CD14-positive monocyte (primary cell): ENCODE measurements around the gene TMCO4. TPM values are rescaled to one million over a fixed set of nuclear protein-coding genes. Genes with fewer than 3 reads are reported as not detected.

Experiments
- DNase-seq, 3 donors: peaks; one replicate each; pipeline ENCODE4 v3.0.0-alpha.2; 2011 to 2022
- H2AFZ ChIP-seq: 2 replicates; pipeline ENCODE4 v1.6.0; 2012; ENCODE audit warnings: mild to moderate bottlenecking, low read depth, low read length, inconsistent platforms; ENCODE audit not compliant: insufficient read depth, poor library complexity, severe bottlenecking
- H3K27ac ChIP-seq, 2 donors: 1 replicate in 1 of 2; 2 replicates in 1 of 2; pipeline ENCODE4 v1.5.1; 2012 to 2013; ENCODE audit warnings: low read length in 2 of 2, control low read depth in 1 of 2, inconsistent platforms in 1 of 2, low read depth in 1 of 2, mild to moderate bottlenecking in 1 of 2
- H3K27me3 ChIP-seq, 2 donors: one replicate each; pipeline versions ENCODE4 v1.6.0 to v1.6.1; 2011 to 2013; ENCODE audit warnings: low read length in 2 of 2; ENCODE audit not compliant: control insufficient read depth in 2 of 2, insufficient read depth in 2 of 2
- H3K36me3 ChIP-seq, 2 donors: replicated peaks in 1 of 2; 1 replicate in 1 of 2; 2 replicates in 1 of 2; pipeline versions ENCODE4 v1.5.1 to v1.6.1; 2012 to 2013; ENCODE audit warnings: low read length in 2 of 2, control low read depth in 1 of 2, inconsistent platforms in 1 of 2, mild to moderate bottlenecking in 1 of 2; ENCODE audit not compliant: insufficient read depth in 2 of 2, control insufficient read depth in 1 of 2
- H3K4me1 ChIP-seq, 2 donors: 1 replicate in 1 of 2; 2 replicates in 1 of 2; pipeline versions ENCODE4 v1.5.1 to v1.6.1; 2012 to 2013; ENCODE audit warnings: low read length in 2 of 2, control low read depth in 1 of 2, inconsistent platforms in 1 of 2, mild to moderate bottlenecking in 1 of 2, moderate library complexity in 1 of 2; ENCODE audit not compliant: insufficient read depth in 2 of 2, control insufficient read depth in 1 of 2
- H3K4me2 ChIP-seq: replicated peaks from 2 replicates; pipeline ENCODE3; 2012; ENCODE audit warnings: low read length, moderate library complexity, mild to moderate bottlenecking; ENCODE audit not compliant: poor library complexity, severe bottlenecking; ENCODE audit errors: extremely low read depth
- H3K4me3 ChIP-seq, 3 experiments: fragments of 200-600 bp in 1 of 3; sonication (generic) in 1 of 3; replicated peaks in 1 of 3; 1 replicate in 2 of 3; 2 replicates in 1 of 3; pipeline ENCODE4 v1.5.1; 2011 to 2013; ENCODE audit warnings: low read length in 3 of 3, mild to moderate bottlenecking in 3 of 3, control low read depth in 2 of 3, low read depth in 2 of 3, inconsistent platforms in 1 of 3, moderate library complexity in 1 of 3
- H3K79me2 ChIP-seq: 2 replicates; pipeline ENCODE4 v1.6.0; 2012; ENCODE audit warnings: mild to moderate bottlenecking, control low read depth, inconsistent platforms, low read length, moderate library complexity; ENCODE audit not compliant: insufficient read depth
- H3K9ac ChIP-seq: 2 replicates; pipeline ENCODE4 v1.6.0; 2017; ENCODE audit warnings: low read length, mild to moderate bottlenecking; ENCODE audit not compliant: insufficient read depth, poor library complexity, severe bottlenecking
- H3K9me3 ChIP-seq, 2 donors: replicated peaks in 1 of 2; 1 replicate in 1 of 2; 2 replicates in 1 of 2; pipeline versions ENCODE4 v1.5.1 to v1.6.1; 2012 to 2013; ENCODE audit warnings: low read length in 2 of 2, control low read depth in 1 of 2; ENCODE audit not compliant: control insufficient read depth in 1 of 2, insufficient read depth in 1 of 2
- H4K20me1 ChIP-seq: 2 replicates; pipeline ENCODE4 v1.6.0; 2012; ENCODE audit warnings: mild to moderate bottlenecking, low read length, control low read depth, moderate library complexity; ENCODE audit not compliant: insufficient read depth
- H3K27ac Mint-ChIP-seq, 7 donors: one replicate each; pipeline ENCODE4 v1.8.0; 2020; ENCODE audit warnings: mild to moderate bottlenecking in 7 of 7, mixed read lengths in 7 of 7, moderate library complexity in 6 of 7, inconsistent platforms in 2 of 7
- H3K27me3 Mint-ChIP-seq, 3 donors: one replicate each; pipeline ENCODE4 v1.8.0; 2021 to 2022; ENCODE audit warnings: low read depth in 3 of 3, mild to moderate bottlenecking in 3 of 3, mixed read lengths in 3 of 3, moderate library complexity in 3 of 3, inconsistent platforms in 1 of 3
- H3K36me3 Mint-ChIP-seq, 2 donors: one replicate each; pipeline ENCODE4 v1.8.0; 2020; ENCODE audit warnings: mixed read lengths in 2 of 2, inconsistent platforms in 1 of 2, mild to moderate bottlenecking in 1 of 2
- H3K4me1 Mint-ChIP-seq: one replicate; pipeline ENCODE4 v1.8.0; 2020; ENCODE audit warnings: mild to moderate bottlenecking, mixed read lengths
- H3K4me3 Mint-ChIP-seq, 2 donors: one replicate each; pipeline ENCODE4 v1.8.0; 2020; ENCODE audit warnings: mild to moderate bottlenecking in 2 of 2, mixed read lengths in 2 of 2, moderate library complexity in 1 of 2
- H3K9me3 Mint-ChIP-seq, 7 donors: one replicate each; pipeline ENCODE4 v1.8.0; 2020 to 2022; ENCODE audit warnings: mixed read lengths in 7 of 7, mild to moderate bottlenecking in 6 of 7, moderate library complexity in 6 of 7, inconsistent platforms in 2 of 7
- WGBS: methylation state at CpG from one replicate; pipeline ENCODE4 v1.1.5; 2013; ENCODE audit warnings: missing lambda C conversion rate; ENCODE audit not compliant: insufficient coverage; 5-methylcytosine and 5-hydroxymethylcytosine counted together
- intact Hi-C, 2 donors: fragments of 100-400 bp; cut with micrococcal nuclease; formaldehyde crosslinking; loops; one replicate each; pipeline versions ENCODE4 v1.15.0 to v1.15.1; 2023
- polyA plus RNA-seq, 3 donors: library from polyadenylated mRNA; depleted of rRNA in 1 of 3; unstranded in 2 of 3; stranded (reverse) in 1 of 3; fragments of 300-500 nt in 2 of 3; fragments of >200 nt in 1 of 3; fragmentation: Illumina TruSeq in 2 of 3; gene quantifications; 1 replicate in 2 of 3; 2 replicates in 1 of 3; pipeline ENCODE4 v1.2.3, GENCODE V29; 2012 to 2021
- TF ChIP-seq, protein P1 (sequence below): fragments of 200-600 bp; IDR thresholded peaks from one replicate; pipeline ENCODE4 v1.8.0; 2022; ENCODE audit warnings: antibody characterized with exemption, mild to moderate bottlenecking

The TMCO4 gene
- polyA plus RNA-seq, 3 donors: 6.9 to 10.1 (median 7.9) TPM

GRCh38 chr1:19738669-19739068 is 61.0 kb downstream of the TMCO4 start:
- DNase-seq: no peak
- Histone ChIP-seq H3K4me3 (no peak overlapping the region), H3K27me3 (no peaks in the 10 kb centered on the region), H3K36me3 (peaks cover 11 to 54% of the 10 kb centered on the region in 2 donors), H3K79me2 (no peaks in the 10 kb centered on the region), H3K9ac (no peak overlapping the region), H4K20me1 (no peaks in the 10 kb centered on the region), H3K4me2 (no peak overlapping the region), H3K27ac (no peak overlapping the region), H2AFZ (no peak overlapping the region), H3K9me3 (peaks cover 0 to 11% of the 10 kb centered on the region in 2 donors), H3K4me1 (no peaks in the 10 kb centered on the region)
- Mint-ChIP-seq H3K4me3 (no peak overlapping the region), H3K27me3 (no peaks in the 10 kb centered on the region), H3K36me3 (peaks cover 26 to 46% of the 10 kb centered on the region in 2 donors), H3K27ac (no peak overlapping the region), H3K9me3 (peaks cover 0 to 11% (median 5%) of the 10 kb centered on the region in 7 donors), H3K4me1 (no peaks in the 10 kb centered on the region)
- 100% methylated on average over 2 of the region's 2 CpGs for WGBS
- intact Hi-C loops: no loop called here
- TF ChIP-seq, protein P1, sequence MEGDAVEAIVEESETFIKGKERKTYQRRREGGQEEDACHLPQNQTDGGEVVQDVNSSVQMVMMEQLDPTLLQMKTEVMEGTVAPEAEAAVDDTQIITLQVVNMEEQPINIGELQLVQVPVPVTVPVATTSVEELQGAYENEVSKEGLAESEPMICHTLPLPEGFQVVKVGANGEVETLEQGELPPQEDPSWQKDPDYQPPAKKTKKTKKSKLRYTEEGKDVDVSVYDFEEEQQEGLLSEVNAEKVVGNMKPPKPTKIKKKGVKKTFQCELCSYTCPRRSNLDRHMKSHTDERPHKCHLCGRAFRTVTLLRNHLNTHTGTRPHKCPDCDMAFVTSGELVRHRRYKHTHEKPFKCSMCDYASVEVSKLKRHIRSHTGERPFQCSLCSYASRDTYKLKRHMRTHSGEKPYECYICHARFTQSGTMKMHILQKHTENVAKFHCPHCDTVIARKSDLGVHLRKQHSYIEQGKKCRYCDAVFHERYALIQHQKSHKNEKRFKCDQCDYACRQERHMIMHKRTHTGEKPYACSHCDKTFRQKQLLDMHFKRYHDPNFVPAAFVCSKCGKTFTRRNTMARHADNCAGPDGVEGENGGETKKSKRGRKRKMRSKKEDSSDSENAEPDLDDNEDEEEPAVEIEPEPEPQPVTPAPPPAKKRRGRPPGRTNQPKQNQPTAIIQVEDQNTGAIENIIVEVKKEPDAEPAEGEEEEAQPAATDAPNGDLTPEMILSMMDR: no peak

DNA sequence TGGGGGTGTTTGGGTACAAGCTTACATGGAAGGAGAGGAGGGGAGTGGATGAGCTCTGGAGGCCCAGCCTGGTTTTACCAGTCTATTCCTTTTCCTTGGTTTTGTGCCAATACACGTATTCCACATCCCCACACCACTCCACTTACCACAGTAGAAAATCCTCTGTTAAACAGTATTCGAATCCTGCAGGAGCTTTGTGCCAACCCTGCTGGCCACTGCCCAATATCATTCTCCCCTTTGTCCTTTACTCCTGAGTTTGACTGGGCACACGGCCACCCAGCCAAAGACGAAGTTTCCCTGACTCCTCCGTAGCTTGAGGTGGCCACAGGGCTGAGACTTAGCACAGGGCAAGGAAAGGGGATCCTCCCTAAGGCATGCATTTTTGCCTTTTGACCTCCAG is 61.6 kb downstream of the TMCO4 start:
- TF ChIP-seq, protein P1: no peak
- Histone ChIP-seq H3K9me3 (peaks cover 0 to 11% of the 10 kb centered on the region in 2 donors), H2AFZ (no peak overlapping the region), H3K4me1 (no peaks in the 10 kb centered on the region), H3K27me3 (no peaks in the 10 kb centered on the region), H3K4me2 (no peak overlapping the region), H3K27ac (no peak overlapping the region), H3K4me3 (no peak overlapping the region), H3K36me3 (peaks cover 11 to 52% of the 10 kb centered on the region in 2 donors), H4K20me1 (no peaks in the 10 kb centered on the region), H3K79me2 (no peaks in the 10 kb centered on the region), H3K9ac (no peak overlapping the region)
- Mint-ChIP-seq H3K4me1 (no peaks in the 10 kb centered on the region), H3K36me3 (peaks cover 23 to 47% of the 10 kb centered on the region in 2 donors), H3K27me3 (no peaks in the 10 kb centered on the region), H3K9me3 (peaks cover 0 to 11% (median 5%) of the 10 kb centered on the region in 7 donors), H3K27ac (no peak overlapping the region), H3K4me3 (no peak overlapping the region)
- DNase-seq: no peak
- intact Hi-C loops: no loop called here
- WGBS: 100% methylated on average over 4 of the region's 5 CpGs
